ENCODE data around the gene SLC24A2. TPM values are rescaled to one million over a fixed set of nuclear protein-coding genes. Genes with fewer than 3 reads are reported as not detected.

Gene SLC24A2
- total RNA-seq, 2 experiments from 2014 or later = not detected

DNA sequence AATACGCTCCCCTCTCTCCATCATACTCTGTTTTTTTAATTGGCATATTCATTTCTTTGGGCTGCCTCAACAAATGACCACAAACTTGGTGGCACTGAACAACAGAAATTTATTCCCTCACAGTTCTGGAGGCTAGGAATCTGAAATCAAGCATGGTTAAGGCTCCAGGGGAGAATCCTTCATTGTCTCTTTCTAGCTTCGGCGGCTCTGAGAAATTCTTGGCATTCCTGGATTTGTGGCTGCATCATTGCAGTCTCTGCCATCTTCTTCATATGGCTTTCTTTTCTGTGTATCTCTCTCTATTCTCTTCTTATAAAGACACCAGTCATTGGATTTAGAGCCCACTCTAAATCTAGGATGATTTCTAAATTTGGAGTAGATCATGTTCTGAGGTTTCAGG, 10.9 kb upstream of the SLC24A2 start:
- Mint-ChIP-seq H3K4me3 (no peak overlapping the region), H3K27ac (no peak overlapping the region), H3K36me3 (ENCODE audit: low read depth) (no peaks in the 10 kb centered on the region), H3K27me3 (peaks cover 6% of the 10 kb centered on the region), H3K4me1 (ENCODE audit: low read depth) (no peaks in the 10 kb centered on the region), H3K9me3 (no peaks in the 10 kb centered on the region)
- TF ChIP-seq, protein P1, sequence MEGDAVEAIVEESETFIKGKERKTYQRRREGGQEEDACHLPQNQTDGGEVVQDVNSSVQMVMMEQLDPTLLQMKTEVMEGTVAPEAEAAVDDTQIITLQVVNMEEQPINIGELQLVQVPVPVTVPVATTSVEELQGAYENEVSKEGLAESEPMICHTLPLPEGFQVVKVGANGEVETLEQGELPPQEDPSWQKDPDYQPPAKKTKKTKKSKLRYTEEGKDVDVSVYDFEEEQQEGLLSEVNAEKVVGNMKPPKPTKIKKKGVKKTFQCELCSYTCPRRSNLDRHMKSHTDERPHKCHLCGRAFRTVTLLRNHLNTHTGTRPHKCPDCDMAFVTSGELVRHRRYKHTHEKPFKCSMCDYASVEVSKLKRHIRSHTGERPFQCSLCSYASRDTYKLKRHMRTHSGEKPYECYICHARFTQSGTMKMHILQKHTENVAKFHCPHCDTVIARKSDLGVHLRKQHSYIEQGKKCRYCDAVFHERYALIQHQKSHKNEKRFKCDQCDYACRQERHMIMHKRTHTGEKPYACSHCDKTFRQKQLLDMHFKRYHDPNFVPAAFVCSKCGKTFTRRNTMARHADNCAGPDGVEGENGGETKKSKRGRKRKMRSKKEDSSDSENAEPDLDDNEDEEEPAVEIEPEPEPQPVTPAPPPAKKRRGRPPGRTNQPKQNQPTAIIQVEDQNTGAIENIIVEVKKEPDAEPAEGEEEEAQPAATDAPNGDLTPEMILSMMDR (IDR thresholded peaks at IDR 0.05) = no peak
- ChIA-PET POLR2A (no interaction called here), CTCF (interaction anchor here (0.7 kb wide), 1 partner anchor 10 kb away, joined by 3 read pairs; no protein-coding TSS in a partner anchor)
- DNase-seq (no peak), ATAC-seq (no peak)
- intact Hi-C loops (cut with micrococcal nuclease) = no loop called here

DNA sequence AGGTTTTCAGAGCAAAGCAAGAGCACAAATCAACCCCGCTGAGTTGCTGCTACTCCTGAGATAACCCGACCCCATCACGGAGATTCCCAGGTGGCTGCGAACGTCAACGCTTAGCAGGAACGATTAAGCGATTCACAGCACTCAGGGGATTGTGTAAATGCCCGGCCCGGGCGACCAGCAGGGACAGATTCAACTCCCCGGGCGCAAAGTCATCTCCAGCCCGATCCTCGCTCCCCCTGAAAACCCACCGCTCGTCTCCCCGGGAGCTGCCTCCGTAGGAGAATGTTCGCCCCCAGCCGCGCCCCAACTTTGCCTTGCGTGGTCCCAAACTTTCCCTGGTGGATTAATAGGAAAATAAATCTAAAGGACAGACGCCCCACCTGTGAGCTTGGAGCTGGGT, 685 bp downstream of the SLC24A2 start:
- ATAC-seq = no peak
- CTCF ChIA-PET = interaction anchor here (1.3 kb wide), 1 partner anchor 323 kb away, joined by 3 read pairs; no protein-coding TSS in a partner anchor
- Mint-ChIP-seq H3K4me3 (no peak overlapping the region), H3K27ac (no peak overlapping the region), H3K27me3 (peaks cover 36% of the 10 kb centered on the region), H3K9me3 (no peaks in the 10 kb centered on the region), H3K4me1 (ENCODE audit: low read depth) (no peaks in the 10 kb centered on the region), H3K36me3 (ENCODE audit: low read depth) (no peaks in the 10 kb centered on the region)
- no peak for DNase-seq
- POLR2A ChIA-PET = no interaction called here
- intact Hi-C loops (cut with micrococcal nuclease) = no loop called here
- TF ChIP-seq, protein P1 (IDR thresholded peaks at IDR 0.05) = no peak

DNA sequence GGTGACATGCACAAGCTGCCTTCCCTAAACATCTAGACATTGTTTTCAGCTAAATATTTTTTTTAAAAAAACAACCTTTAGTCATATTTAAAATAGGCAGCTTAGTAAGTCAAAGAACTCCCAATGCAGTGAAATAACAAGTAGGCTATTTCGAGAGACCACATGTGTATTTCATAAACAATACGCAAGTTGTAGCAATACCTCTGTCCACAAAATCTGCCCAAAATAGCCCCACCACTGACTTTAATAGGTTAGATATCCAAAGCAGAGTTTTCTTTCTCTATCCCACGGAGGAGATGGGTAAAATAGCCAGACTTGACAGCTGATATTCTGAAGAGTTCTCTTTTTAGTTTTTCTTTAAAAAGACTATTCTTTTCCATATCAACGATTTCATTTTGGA, 1.2 kb downstream of the SLC24A2 start:
- Mint-ChIP-seq H3K27ac (no peak overlapping the region), H3K36me3 (ENCODE audit: low read depth) (no peaks in the 10 kb centered on the region), H3K4me1 (ENCODE audit: low read depth) (no peaks in the 10 kb centered on the region), H3K9me3 (no peaks in the 10 kb centered on the region), H3K4me3 (no peak overlapping the region), H3K27me3 (peaks cover 36% of the 10 kb centered on the region)
- ChIA-PET POLR2A (no interaction called here), CTCF (interaction anchor here (1.3 kb wide), 1 partner anchor 323 kb away, joined by 3 read pairs; no protein-coding TSS in a partner anchor)
- intact Hi-C loops (cut with micrococcal nuclease) = no loop called here
- ATAC-seq (no peak), DNase-seq (no peak)
- TF ChIP-seq, protein P1 (IDR thresholded peaks at IDR 0.05) = no peak

DNA sequence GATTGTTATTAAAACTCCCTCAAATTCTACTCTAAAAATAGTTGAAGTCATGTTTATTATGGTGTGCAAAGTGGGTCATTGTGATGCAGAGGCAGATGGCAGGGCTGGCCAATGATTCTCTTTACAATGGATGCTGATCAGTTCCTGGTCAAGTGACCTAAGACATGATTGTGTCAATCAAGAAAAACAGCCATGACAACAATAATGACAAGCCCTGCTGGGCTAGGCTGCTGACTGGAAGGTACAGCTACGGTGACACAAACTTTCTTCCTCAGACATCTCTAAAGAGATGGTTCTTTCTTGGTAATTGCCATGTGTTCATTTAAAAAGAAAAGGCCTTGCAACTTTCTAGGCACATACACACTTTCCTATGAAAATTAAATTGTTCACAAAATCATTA, 3.6 kb downstream of the SLC24A2 start:
- DNase-seq (no peak), ATAC-seq (no peak)
- Mint-ChIP-seq H3K27me3 (peaks cover 30% of the 10 kb centered on the region), H3K4me1 (ENCODE audit: low read depth) (no peaks in the 10 kb centered on the region), H3K4me3 (no peak overlapping the region), H3K9me3 (no peaks in the 10 kb centered on the region), H3K27ac (no peak overlapping the region), H3K36me3 (ENCODE audit: low read depth) (no peaks in the 10 kb centered on the region)
- intact Hi-C loops (cut with micrococcal nuclease) = no loop called here
- ChIA-PET POLR2A (no interaction called here), CTCF (no interaction called here)
- TF ChIP-seq, protein P1 (IDR thresholded peaks at IDR 0.05) = no peak

DNA sequence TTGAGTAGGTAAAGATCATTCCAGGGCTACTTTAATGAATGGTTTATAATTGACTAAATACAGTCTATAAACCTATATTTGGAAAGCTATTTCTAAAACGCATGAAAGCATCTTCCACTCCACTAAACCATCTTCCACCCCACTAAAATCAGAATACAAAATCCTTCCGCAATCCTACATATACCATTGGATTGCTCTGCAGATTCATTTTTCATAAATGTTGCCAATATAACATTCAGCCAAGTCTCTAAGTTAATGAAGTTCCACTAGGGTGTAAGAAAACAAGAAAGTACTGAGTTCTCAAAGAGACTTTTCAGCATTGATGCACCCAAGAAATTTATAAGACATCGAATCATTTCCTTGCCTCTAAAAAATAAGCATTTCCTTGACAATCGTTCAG, 4.7 kb downstream of the SLC24A2 start:
- intact Hi-C loops (cut with micrococcal nuclease) = no loop called here
- Mint-ChIP-seq H3K27ac (no peak overlapping the region), H3K9me3 (no peaks in the 10 kb centered on the region), H3K4me1 (ENCODE audit: low read depth) (no peaks in the 10 kb centered on the region), H3K4me3 (no peak overlapping the region), H3K36me3 (ENCODE audit: low read depth) (no peaks in the 10 kb centered on the region), H3K27me3 (peaks cover 23% of the 10 kb centered on the region)
- ChIA-PET CTCF (no interaction called here), POLR2A (no interaction called here)
- ATAC-seq (no peak), DNase-seq (no peak)
- TF ChIP-seq, protein P1 (IDR thresholded peaks at IDR 0.05) = no peak
